ENCODE data around the gene CAMK2D. TPM values are rescaled to one million over a fixed set of nuclear protein-coding genes. Genes with fewer than 3 reads are reported as not detected.

CAMK2D gene
- total RNA-seq, 1 experiment from 2014 or later, result 165 TPM

GRCh38 chr4:113512880-113513279, 248.7 kb downstream of the CAMK2D start:
- Histone ChIP-seq H3K9ac (ENCODE audit: low read length) (no peak overlapping the region), H3K4me2 (ENCODE audit: low read depth, low read length, poor library complexity, severe bottlenecking) (no peak overlapping the region), H3K27me3 (ENCODE audit: low read length) (no peaks in the 10 kb centered on the region), H3K4me3 (ENCODE audit: low read length) (no peak overlapping the region), H3K4me1 (ENCODE audit: low read length) (no peaks in the 10 kb centered on the region), H3K27ac (ENCODE audit: low read length) (no peak overlapping the region), H3K79me2 (ENCODE audit: low read length) (peaks cover 10% of the 10 kb centered on the region), H3K36me3 (ENCODE audit: insufficient read depth, low read length) (peaks cover 58% of the 10 kb centered on the region; the same call in 1 of the 2 replicates), H3K9me3 (ENCODE audit: low read length) (no peaks in the 10 kb centered on the region), H3K9me2 (replicated peaks; ENCODE audit: insufficient read depth, low read length) (no peaks in the 10 kb centered on the region), H4K20me1 (ENCODE audit: insufficient read depth, low read depth, low read length) (no peaks in the 10 kb centered on the region), H2AFZ (ENCODE audit: low read length) (no peak overlapping the region)
- DNase-seq, result no peak

- H3K9ac ChIP-seq (ENCODE audit: low read length), result no peak overlapping the region
- H3K4me1 ChIP-seq (ENCODE audit: low read length), result no peaks in the 10 kb centered on the region
- no peaks in the 10 kb centered on the region for H4K20me1 ChIP-seq (ENCODE audit: insufficient read depth, low read depth, low read length)
These were observed 249.6 kb downstream of the CAMK2D start for GRCh38 chr4:113511944-113512343.

GRCh38 chr4:113509851-113510250, 251.7 kb downstream of the CAMK2D start:
- Histone ChIP-seq H3K4me1 (ENCODE audit: low read length) (no peaks in the 10 kb centered on the region; the same call in 1 of the 2 replicates), H4K20me1 (ENCODE audit: insufficient read depth, low read depth, low read length) (no peaks in the 10 kb centered on the region), H3K27me3 (ENCODE audit: low read length) (no peaks in the 10 kb centered on the region), H3K4me3 (ENCODE audit: low read length) (no peak overlapping the region), H3K9me2 (replicated peaks; ENCODE audit: insufficient read depth, low read length) (no peaks in the 10 kb centered on the region), H3K27ac (ENCODE audit: low read length) (no peak overlapping the region), H3K9ac (ENCODE audit: low read length) (no peak overlapping the region), H2AFZ (ENCODE audit: low read length) (no peak overlapping the region), H3K9me3 (ENCODE audit: low read length) (no peaks in the 10 kb centered on the region), H3K79me2 (ENCODE audit: low read length) (0 out of 2 replicates have a peak, but pooled peaks cover 4% of the 10 kb centered on the region), H3K4me2 (ENCODE audit: low read depth, low read length, poor library complexity, severe bottlenecking) (no peak overlapping the region), H3K36me3 (ENCODE audit: insufficient read depth, low read length) (peaks cover 65% of the 10 kb centered on the region; the same call in 1 of the 2 replicates)
- no peak for DNase-seq

More at GRCh38 chr4:113511944-113512343, 249.6 kb downstream of the CAMK2D start:
- Histone ChIP-seq H3K27ac (ENCODE audit: low read length) (no peak overlapping the region), H3K27me3 (ENCODE audit: low read length) (no peaks in the 10 kb centered on the region), H3K36me3 (ENCODE audit: insufficient read depth, low read length) (peaks cover 60% of the 10 kb centered on the region; the same call in 1 of the 2 replicates), H3K4me2 (ENCODE audit: low read depth, low read length, poor library complexity, severe bottlenecking) (no peak overlapping the region), H3K79me2 (ENCODE audit: low read length) (0 out of 2 replicates have a peak, but pooled peaks cover 4% of the 10 kb centered on the region), H2AFZ (ENCODE audit: low read length) (no peak overlapping the region), H3K4me3 (ENCODE audit: low read length) (no peak overlapping the region), H3K9me3 (ENCODE audit: low read length) (no peaks in the 10 kb centered on the region), H3K9me2 (replicated peaks; ENCODE audit: insufficient read depth, low read length) (no peaks in the 10 kb centered on the region)
- no peak for DNase-seq

GRCh38 chr4:113505044-113505443, 256.5 kb downstream of the CAMK2D start:
- no peak for DNase-seq
- Histone ChIP-seq H2AFZ (ENCODE audit: low read length) (no peak overlapping the region), H3K79me2 (ENCODE audit: low read length) (peaks cover 6% of the 10 kb centered on the region; the same call in 1 of the 2 replicates), H3K27ac (ENCODE audit: low read length) (no peak overlapping the region), H3K9me2 (replicated peaks; ENCODE audit: insufficient read depth, low read length) (no peaks in the 10 kb centered on the region), H3K4me2 (ENCODE audit: low read depth, low read length, poor library complexity, severe bottlenecking) (no peak overlapping the region), H3K36me3 (ENCODE audit: insufficient read depth, low read length) (peaks cover 76% of the 10 kb centered on the region), H3K4me3 (ENCODE audit: low read length) (no peak overlapping the region), H3K9me3 (ENCODE audit: low read length) (no peaks in the 10 kb centered on the region), H3K9ac (ENCODE audit: low read length) (no peak overlapping the region), H3K27me3 (ENCODE audit: low read length) (no peaks in the 10 kb centered on the region), H3K4me1 (ENCODE audit: low read length) (no peaks in the 10 kb centered on the region; the same call in 1 of the 2 replicates), H4K20me1 (ENCODE audit: insufficient read depth, low read depth, low read length) (no peaks in the 10 kb centered on the region)

GRCh38 chr4:113504422-113504821, 257.1 kb downstream of the CAMK2D start:
- no peaks in the 10 kb centered on the region for H4K20me1 ChIP-seq (ENCODE audit: insufficient read depth, low read depth, low read length)
- H3K27ac ChIP-seq (ENCODE audit: low read length), result no peak overlapping the region
- no peak for DNase-seq
- no peaks in the 10 kb centered on the region; the same call in 1 of the 2 replicates for H3K4me1 ChIP-seq (ENCODE audit: low read length)
- H3K9me2 ChIP-seq (replicated peaks; ENCODE audit: insufficient read depth, low read length), result no peaks in the 10 kb centered on the region
- H3K79me2 ChIP-seq (ENCODE audit: low read length), result peaks cover 2% of the 10 kb centered on the region; the same call in 1 of the 2 replicates
- H3K4me3 ChIP-seq (ENCODE audit: low read length), result no peak overlapping the region
- no peaks in the 10 kb centered on the region for H3K27me3 ChIP-seq (ENCODE audit: low read length)
- H2AFZ ChIP-seq (ENCODE audit: low read length), result no peak overlapping the region
- no peak overlapping the region for H3K9ac ChIP-seq (ENCODE audit: low read length)
- H3K36me3 ChIP-seq (ENCODE audit: insufficient read depth, low read length), result peaks cover 76% of the 10 kb centered on the region
- no peaks in the 10 kb centered on the region for H3K9me3 ChIP-seq (ENCODE audit: low read length)
- no peak overlapping the region for H3K4me2 ChIP-seq (ENCODE audit: low read depth, low read length, poor library complexity, severe bottlenecking)

GRCh38 chr4:113503691-113504090, 257.8 kb downstream of the CAMK2D start:
- Histone ChIP-seq H3K9me2 (replicated peaks; ENCODE audit: insufficient read depth, low read length) (no peaks in the 10 kb centered on the region), H3K4me3 (ENCODE audit: low read length) (no peak overlapping the region), H3K27ac (ENCODE audit: low read length) (no peak overlapping the region), H2AFZ (ENCODE audit: low read length) (no peak overlapping the region), H3K9me3 (ENCODE audit: low read length) (no peaks in the 10 kb centered on the region), H3K27me3 (ENCODE audit: low read length) (no peaks in the 10 kb centered on the region), H3K4me2 (ENCODE audit: low read depth, low read length, poor library complexity, severe bottlenecking) (no peak overlapping the region), H3K9ac (ENCODE audit: low read length) (no peak overlapping the region), H3K4me1 (ENCODE audit: low read length) (no peaks in the 10 kb centered on the region; the same call in 1 of the 2 replicates), H3K79me2 (ENCODE audit: low read length) (peaks cover 2% of the 10 kb centered on the region; the same call in 1 of the 2 replicates), H3K36me3 (ENCODE audit: insufficient read depth, low read length) (peaks cover 81% of the 10 kb centered on the region), H4K20me1 (ENCODE audit: insufficient read depth, low read depth, low read length) (no peaks in the 10 kb centered on the region)
- DNase-seq, result no peak

- no peaks in the 10 kb centered on the region; the same call in 1 of the 2 replicates for H3K4me1 ChIP-seq (ENCODE audit: low read length)
These were observed 258.6 kb downstream of the CAMK2D start for GRCh38 chr4:113502906-113503305.

GRCh38 chr4:113502476-113502875, 259.1 kb downstream of the CAMK2D start:
- no peak overlapping the region for H2AFZ ChIP-seq (ENCODE audit: low read length)
- no peaks in the 10 kb centered on the region for H3K9me3 ChIP-seq (ENCODE audit: low read length)
- no peaks in the 10 kb centered on the region; the same call in 1 of the 2 replicates for H3K9me2 ChIP-seq (replicated peaks; ENCODE audit: insufficient read depth, low read length)
- H3K27ac ChIP-seq (ENCODE audit: low read length), result no peak overlapping the region
- peaks cover 81% of the 10 kb centered on the region for H3K36me3 ChIP-seq (ENCODE audit: insufficient read depth, low read length)
- no peak overlapping the region for H3K4me2 ChIP-seq (ENCODE audit: low read depth, low read length, poor library complexity, severe bottlenecking)
- H3K4me3 ChIP-seq (ENCODE audit: low read length), result no peak overlapping the region
- peaks cover 5% of the 10 kb centered on the region; the same call in 1 of the 2 replicates for H3K79me2 ChIP-seq (ENCODE audit: low read length)
- H3K9ac ChIP-seq (ENCODE audit: low read length), result no peak overlapping the region
- H3K27me3 ChIP-seq (ENCODE audit: low read length), result no peaks in the 10 kb centered on the region
- no peaks in the 10 kb centered on the region; the same call in 1 of the 2 replicates for H3K4me1 ChIP-seq (ENCODE audit: low read length)
- no peaks in the 10 kb centered on the region for H4K20me1 ChIP-seq (ENCODE audit: insufficient read depth, low read depth, low read length)
- DNase-seq, result no peak

More at GRCh38 chr4:113502906-113503305, 258.6 kb downstream of the CAMK2D start:
- H3K9me2 ChIP-seq (replicated peaks; ENCODE audit: insufficient read depth, low read length), result no peaks in the 10 kb centered on the region; the same call in 1 of the 2 replicates
- H3K27ac ChIP-seq (ENCODE audit: low read length), result no peak overlapping the region
- no peak overlapping the region for H3K4me2 ChIP-seq (ENCODE audit: low read depth, low read length, poor library complexity, severe bottlenecking)
- H3K4me3 ChIP-seq (ENCODE audit: low read length), result no peak overlapping the region
- H2AFZ ChIP-seq (ENCODE audit: low read length), result no peak overlapping the region
- no peak overlapping the region for H3K9ac ChIP-seq (ENCODE audit: low read length)
- DNase-seq, result no peak
- H3K36me3 ChIP-seq (ENCODE audit: insufficient read depth, low read length), result peaks cover 82% of the 10 kb centered on the region
- no peaks in the 10 kb centered on the region for H3K9me3 ChIP-seq (ENCODE audit: low read length)
- no peaks in the 10 kb centered on the region for H3K27me3 ChIP-seq (ENCODE audit: low read length)
- peaks cover 2% of the 10 kb centered on the region; the same call in 1 of the 2 replicates for H3K79me2 ChIP-seq (ENCODE audit: low read length)
- no peaks in the 10 kb centered on the region for H4K20me1 ChIP-seq (ENCODE audit: insufficient read depth, low read depth, low read length)

Data from Karpas-422 (cell line).